SU-DHL-6 (cell line): ENCODE results near the gene MEX3D.

ENCODE experiments used
- CTCF ChIP-seq: fragments of 200-600 bp; sonication (generic); IDR thresholded peaks from one replicate; pipeline ENCODE4 v1.5.1; 2017; ENCODE audit warnings: antibody characterized with exemption, mild to moderate bottlenecking, low read length, moderate library complexity; ENCODE audit not compliant: insufficient read depth, poor library complexity, severe bottlenecking
- EZH2phosphoT487 ChIP-seq: fragments of 200-600 bp; sonication (generic), shearing (Covaris generic); conservative IDR thresholded peaks from 2 replicates; pipeline ENCODE4 v1.6.1; 2018; ENCODE audit warnings: mild to moderate bottlenecking, antibody characterized with exemption, low read length, moderate library complexity, mixed read lengths

DNA sequence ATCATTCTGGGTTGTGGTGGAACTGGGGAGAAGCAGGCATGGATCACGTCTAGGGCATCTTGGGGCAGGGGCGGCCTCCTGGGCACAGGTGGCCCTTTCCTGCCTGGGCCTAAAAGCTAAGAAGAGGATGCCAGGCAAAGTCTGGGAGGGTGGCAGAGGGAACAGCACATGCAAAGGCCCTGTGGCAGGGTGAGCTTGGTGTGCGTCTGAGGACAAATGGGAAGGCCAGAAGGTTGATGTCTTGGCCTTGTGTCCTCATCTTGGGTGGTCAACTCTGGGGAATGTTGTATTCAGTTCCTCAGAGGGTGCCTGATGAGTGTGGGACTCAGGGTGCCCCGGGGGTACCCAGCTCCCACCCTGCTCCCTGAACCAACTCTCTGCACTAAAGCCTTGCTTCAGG is 49.7 kb downstream of the MEX3D start:
- no peak for TF ChIP-seq CTCF
- TF ChIP-seq EZH2phosphoT487, result no peak
